NCI-H1092 (cell line): ENCODE data around the gene SERBP1.
"Not testable (repeated sequence)": the region's sequence is repeated elsewhere in the genome, so short reads cannot be mapped to it uniquely, and the experiment has no call there.

Source experiments
- DNase-seq: peaks from one replicate; lab custom pipeline; 2025; lab: John Stamatoyannopoulos, UW

SERBP1 gene

GRCh38 chr1:67440339-67440738, 10.1 kb upstream of the SERBP1 start:
- no peak for DNase-seq

GRCh38 chr1:67439277-67440029, 9.3 kb upstream of the SERBP1 start:
- no peak for DNase-seq

- no peak for DNase-seq
These were observed 7.8 kb upstream of the SERBP1 start for GRCh38 chr1:67437961-67438360.

GRCh38 chr1:67436511-67437055, 6.4 kb upstream of the SERBP1 start:
- DNase-seq, result no peak

- no peak for DNase-seq
These were observed 4.3 kb upstream of the SERBP1 start for GRCh38 chr1:67434491-67434890.

- no peak for DNase-seq
These were observed 3.6 kb upstream of the SERBP1 start for GRCh38 chr1:67433837-67434236.

- DNase-seq, result no peak
These were observed 2.5 kb upstream of the SERBP1 start for GRCh38 chr1:67432745-67433144.

- DNase-seq, result no peak
These were observed 1.8 kb upstream of the SERBP1 start for GRCh38 chr1:67431869-67432578.

- DNase-seq, result no peak
These were observed 1.1 kb upstream of the SERBP1 start for GRCh38 chr1:67431156-67431765.

GRCh38 chr1:67429528-67430357, 459 bp downstream of the SERBP1 start:
- peak; percentile 2 for DNase-seq

GRCh38 chr1:67429011-67429527, 1.1 kb downstream of the SERBP1 start:
- no peak for DNase-seq

GRCh38 chr1:67427947-67428346, 2.3 kb downstream of the SERBP1 start:
- DNase-seq, result no peak

GRCh38 chr1:67427465-67427864, 2.7 kb downstream of the SERBP1 start:
- no peak for DNase-seq

- no peak for DNase-seq
These were observed 9.2 kb downstream of the SERBP1 start for GRCh38 chr1:67420835-67421492.

GRCh38 chr1:67418839-67419586, 11.2 kb downstream of the SERBP1 start:
- no peak for DNase-seq

- DNase-seq, result not testable (repeated sequence)
These were observed 12.5 kb downstream of the SERBP1 start for GRCh38 chr1:67417733-67418132.

- DNase-seq, result no peak
These were observed 15.2 kb downstream of the SERBP1 start for GRCh38 chr1:67415041-67415440.

- no peak for DNase-seq
These were observed 15.6 kb downstream of the SERBP1 start for GRCh38 chr1:67414574-67414973.

GRCh38 chr1:67413101-67413500, 17.1 kb downstream of the SERBP1 start:
- DNase-seq, result not testable (repeated sequence)

GRCh38 chr1:67408148-67408547, 22.1 kb downstream of the SERBP1 start:
- DNase-seq, result no peak
